CD14-positive monocyte (primary cell): ENCODE data around the gene RBM15. TPM values are rescaled to one million over a fixed set of nuclear protein-coding genes. Genes with fewer than 3 reads are reported as not detected.

Experiments used
- DNase-seq, 3 donors: peaks; one replicate each; pipeline ENCODE4 v3.0.0-alpha.2; 2011 to 2022
- H2AFZ ChIP-seq: 2 replicates; pipeline ENCODE4 v1.6.0; 2012; ENCODE audit warnings: mild to moderate bottlenecking, low read depth, low read length, inconsistent platforms; ENCODE audit not compliant: insufficient read depth, poor library complexity, severe bottlenecking
- H3K27ac ChIP-seq, 2 donors: 1 replicate in 1 of 2; 2 replicates in 1 of 2; pipeline ENCODE4 v1.5.1; 2012 to 2013; ENCODE audit warnings: low read length in 2 of 2, control low read depth in 1 of 2, inconsistent platforms in 1 of 2, low read depth in 1 of 2, mild to moderate bottlenecking in 1 of 2
- H3K27me3 ChIP-seq, 2 donors: one replicate each; pipeline versions ENCODE4 v1.6.0 to v1.6.1; 2011 to 2013; ENCODE audit warnings: low read length in 2 of 2; ENCODE audit not compliant: control insufficient read depth in 2 of 2, insufficient read depth in 2 of 2
- H3K36me3 ChIP-seq, 2 donors: replicated peaks in 1 of 2; 1 replicate in 1 of 2; 2 replicates in 1 of 2; pipeline versions ENCODE4 v1.5.1 to v1.6.1; 2012 to 2013; ENCODE audit warnings: low read length in 2 of 2, control low read depth in 1 of 2, inconsistent platforms in 1 of 2, mild to moderate bottlenecking in 1 of 2; ENCODE audit not compliant: insufficient read depth in 2 of 2, control insufficient read depth in 1 of 2
- H3K4me1 ChIP-seq, 2 donors: 1 replicate in 1 of 2; 2 replicates in 1 of 2; pipeline versions ENCODE4 v1.5.1 to v1.6.1; 2012 to 2013; ENCODE audit warnings: low read length in 2 of 2, control low read depth in 1 of 2, inconsistent platforms in 1 of 2, mild to moderate bottlenecking in 1 of 2, moderate library complexity in 1 of 2; ENCODE audit not compliant: insufficient read depth in 2 of 2, control insufficient read depth in 1 of 2
- H3K4me2 ChIP-seq: replicated peaks from 2 replicates; pipeline ENCODE3; 2012; ENCODE audit warnings: low read length, moderate library complexity, mild to moderate bottlenecking; ENCODE audit not compliant: poor library complexity, severe bottlenecking; ENCODE audit errors: extremely low read depth
- H3K4me3 ChIP-seq, 3 experiments: fragments of 200-600 bp in 1 of 3; sonication (generic) in 1 of 3; replicated peaks in 1 of 3; 1 replicate in 2 of 3; 2 replicates in 1 of 3; pipeline ENCODE4 v1.5.1; 2011 to 2013; ENCODE audit warnings: low read length in 3 of 3, mild to moderate bottlenecking in 3 of 3, control low read depth in 2 of 3, low read depth in 2 of 3, inconsistent platforms in 1 of 3, moderate library complexity in 1 of 3
- H3K79me2 ChIP-seq: 2 replicates; pipeline ENCODE4 v1.6.0; 2012; ENCODE audit warnings: mild to moderate bottlenecking, control low read depth, inconsistent platforms, low read length, moderate library complexity; ENCODE audit not compliant: insufficient read depth
- H3K9ac ChIP-seq: 2 replicates; pipeline ENCODE4 v1.6.0; 2017; ENCODE audit warnings: low read length, mild to moderate bottlenecking; ENCODE audit not compliant: insufficient read depth, poor library complexity, severe bottlenecking
- H3K9me3 ChIP-seq, 2 donors: replicated peaks in 1 of 2; 1 replicate in 1 of 2; 2 replicates in 1 of 2; pipeline versions ENCODE4 v1.5.1 to v1.6.1; 2012 to 2013; ENCODE audit warnings: low read length in 2 of 2, control low read depth in 1 of 2; ENCODE audit not compliant: control insufficient read depth in 1 of 2, insufficient read depth in 1 of 2
- H4K20me1 ChIP-seq: 2 replicates; pipeline ENCODE4 v1.6.0; 2012; ENCODE audit warnings: mild to moderate bottlenecking, low read length, control low read depth, moderate library complexity; ENCODE audit not compliant: insufficient read depth
- H3K27ac Mint-ChIP-seq, 7 donors: one replicate each; pipeline ENCODE4 v1.8.0; 2020; ENCODE audit warnings: mild to moderate bottlenecking in 7 of 7, mixed read lengths in 7 of 7, moderate library complexity in 6 of 7, inconsistent platforms in 2 of 7
- H3K27me3 Mint-ChIP-seq, 3 donors: one replicate each; pipeline ENCODE4 v1.8.0; 2021 to 2022; ENCODE audit warnings: low read depth in 3 of 3, mild to moderate bottlenecking in 3 of 3, mixed read lengths in 3 of 3, moderate library complexity in 3 of 3, inconsistent platforms in 1 of 3
- H3K36me3 Mint-ChIP-seq, 2 donors: one replicate each; pipeline ENCODE4 v1.8.0; 2020; ENCODE audit warnings: mixed read lengths in 2 of 2, inconsistent platforms in 1 of 2, mild to moderate bottlenecking in 1 of 2
- H3K4me1 Mint-ChIP-seq: one replicate; pipeline ENCODE4 v1.8.0; 2020; ENCODE audit warnings: mild to moderate bottlenecking, mixed read lengths
- H3K4me3 Mint-ChIP-seq, 2 donors: one replicate each; pipeline ENCODE4 v1.8.0; 2020; ENCODE audit warnings: mild to moderate bottlenecking in 2 of 2, mixed read lengths in 2 of 2, moderate library complexity in 1 of 2
- H3K9me3 Mint-ChIP-seq, 7 donors: one replicate each; pipeline ENCODE4 v1.8.0; 2020 to 2022; ENCODE audit warnings: mixed read lengths in 7 of 7, mild to moderate bottlenecking in 6 of 7, moderate library complexity in 6 of 7, inconsistent platforms in 2 of 7
- WGBS: methylation state at CpG from one replicate; pipeline ENCODE4 v1.1.5; 2013; ENCODE audit warnings: missing lambda C conversion rate; ENCODE audit not compliant: insufficient coverage; 5-methylcytosine and 5-hydroxymethylcytosine counted together
- intact Hi-C, 2 donors: fragments of 100-400 bp; cut with micrococcal nuclease; formaldehyde crosslinking; loops; one replicate each; pipeline versions ENCODE4 v1.15.0 to v1.15.1; 2023
- polyA minus RNA-seq: library from RNA; depleted of rRNA, polyadenylated mRNA; stranded (reverse); fragments of >200 nt; gene quantifications from 2 replicates; pipeline ENCODE4 v1.2.3, GENCODE V29; 2012
- polyA plus RNA-seq, 3 donors: library from polyadenylated mRNA; depleted of rRNA in 1 of 3; unstranded in 2 of 3; stranded (reverse) in 1 of 3; fragments of 300-500 nt in 2 of 3; fragments of >200 nt in 1 of 3; fragmentation: Illumina TruSeq in 2 of 3; gene quantifications; 1 replicate in 2 of 3; 2 replicates in 1 of 3; pipeline ENCODE4 v1.2.3, GENCODE V29; 2012 to 2021
- total RNA-seq, 12 experiments: library from RNA in 1 of 12; stranded (reverse) in 1 of 12; fragments of 120-200 nt in 1 of 12; gene quantifications; one replicate each; pipeline ENCODE4 v1.2.4 and lab custom pipeline; 2013 to 2026; ENCODE audit warnings: mixed read lengths in 6 of 12, inconsistent platforms in 1 of 12
- TF ChIP-seq, protein P1 (sequence below): fragments of 200-600 bp; IDR thresholded peaks from one replicate; pipeline ENCODE4 v1.8.0; 2022; ENCODE audit warnings: antibody characterized with exemption, mild to moderate bottlenecking

RBM15 gene
- 25.9 TPM for total RNA-seq (2013)
- 10 to 100 TPM in 1 of 3 donors, 1 to 10 TPM in 2; 6.7 to 16.8 (median 7.5) TPM for polyA plus RNA-seq
- 28.3 and 42.7 TPM in 2 replicates for polyA minus RNA-seq
- 19.1 to 75.7 (median 49.2) reads per million in 11 experiments for total RNA-seq (lab: John Stamatoyannopoulos, UW)

GRCh38 chr1:110338886-110339406, at the start of gene RBM15:
Gene RBM15 (plus strand): TSS chr1:110339377. CDS start chr1:110339406, 29 bp downstream.
- H2AFZ ChIP-seq, result peak within 1 kb of the TSS; percentile 98
- DNase-seq, result peak; percentile 100
- Mint-ChIP-seq H3K4me3 (no peak within 1 kb of the TSS), H3K36me3 (peaks cover 30 to 33% of the 10 kb centered on the region in 2 donors), H3K4me1 (peaks cover 52% of the 10 kb centered on the region), H3K27ac (no peak within 1 kb of the TSS), H3K9me3 (peaks cover 0 to 3% (median 0%) of the 10 kb centered on the region in 7 donors), H3K27me3 (peaks cover 0 to 1% (median 0%) of the 10 kb centered on the region in 3 donors)
- TF ChIP-seq, protein P1, sequence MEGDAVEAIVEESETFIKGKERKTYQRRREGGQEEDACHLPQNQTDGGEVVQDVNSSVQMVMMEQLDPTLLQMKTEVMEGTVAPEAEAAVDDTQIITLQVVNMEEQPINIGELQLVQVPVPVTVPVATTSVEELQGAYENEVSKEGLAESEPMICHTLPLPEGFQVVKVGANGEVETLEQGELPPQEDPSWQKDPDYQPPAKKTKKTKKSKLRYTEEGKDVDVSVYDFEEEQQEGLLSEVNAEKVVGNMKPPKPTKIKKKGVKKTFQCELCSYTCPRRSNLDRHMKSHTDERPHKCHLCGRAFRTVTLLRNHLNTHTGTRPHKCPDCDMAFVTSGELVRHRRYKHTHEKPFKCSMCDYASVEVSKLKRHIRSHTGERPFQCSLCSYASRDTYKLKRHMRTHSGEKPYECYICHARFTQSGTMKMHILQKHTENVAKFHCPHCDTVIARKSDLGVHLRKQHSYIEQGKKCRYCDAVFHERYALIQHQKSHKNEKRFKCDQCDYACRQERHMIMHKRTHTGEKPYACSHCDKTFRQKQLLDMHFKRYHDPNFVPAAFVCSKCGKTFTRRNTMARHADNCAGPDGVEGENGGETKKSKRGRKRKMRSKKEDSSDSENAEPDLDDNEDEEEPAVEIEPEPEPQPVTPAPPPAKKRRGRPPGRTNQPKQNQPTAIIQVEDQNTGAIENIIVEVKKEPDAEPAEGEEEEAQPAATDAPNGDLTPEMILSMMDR, result no peak
- peak within 1 kb of the TSS; percentile 91 for H3K9ac ChIP-seq
- peaks cover 24 to 33% of the 10 kb centered on the region in 2 donors for H3K36me3 ChIP-seq
- H3K9me3 ChIP-seq, result no peaks in the 10 kb centered on the region
- H3K4me3 ChIP-seq, result peak within 1 kb of the TSS; percentile 88 to 99 (median 92)
- intact Hi-C loops, result loop anchor here in 1 of 2 donors (5.0 kb wide), 1 partner anchor 68 kb away; the partner anchor contains the start of gene LAMTOR5
- H3K4me2 ChIP-seq, result peak within 1 kb of the TSS; percentile 95
- 0% methylated on average over 17 of the region's 25 CpGs for WGBS
- H3K27ac ChIP-seq, result peak within 1 kb of the TSS; percentile 94 to 99
- H3K79me2 ChIP-seq, result peaks cover 50% of the 10 kb centered on the region
- peaks cover 35 to 54% of the 10 kb centered on the region in 2 donors for H3K4me1 ChIP-seq
- no peaks in the 10 kb centered on the region for H3K27me3 ChIP-seq
- peaks cover 40% of the 10 kb centered on the region for H4K20me1 ChIP-seq

GRCh38 chr1:110291241-110292030, 47.7 kb upstream of the RBM15 start:
- intact Hi-C loops, result no loop called here
- no peaks in the 10 kb centered on the region for H3K9me3 ChIP-seq
- Mint-ChIP-seq H3K27me3 (peaks cover 2 to 6% (median 3%) of the 10 kb centered on the region in 3 donors), H3K36me3 (no peaks in the 10 kb centered on the region), H3K9me3 (peaks cover 0 to 2% (median 0%) of the 10 kb centered on the region in 7 donors), H3K4me1 (peaks cover 29% of the 10 kb centered on the region), H3K4me3 (peak overlapping the region in 1 of 2 donors; percentile 11), H3K27ac (peak overlapping the region in 1 of 7 donors; percentile 2)
- no peaks in the 10 kb centered on the region for H4K20me1 ChIP-seq
- TF ChIP-seq, protein P1, result no peak
- no peaks in the 10 kb centered on the region for H3K36me3 ChIP-seq
- H3K4me1 ChIP-seq, result peaks cover 16 to 22% of the 10 kb centered on the region in 2 donors
- no peak overlapping the region for H3K27ac ChIP-seq
- H3K79me2 ChIP-seq, result no peaks in the 10 kb centered on the region
- 53% methylated on average over 3 of the region's 7 CpGs for WGBS
- H3K27me3 ChIP-seq, result no peaks in the 10 kb centered on the region
- no peak overlapping the region for H3K4me2 ChIP-seq
- H3K4me3 ChIP-seq, result no peak overlapping the region
- no peak overlapping the region for H3K9ac ChIP-seq
- DNase-seq, result no peak
- no peak overlapping the region for H2AFZ ChIP-seq
